HCEC 1CT (cell line): ENCODE results near the gene SYNE2.
A peak's percentile ranks its signal among the peaks of the same experiment; 100 is the strongest.
"Not testable (repeated sequence)": the region's sequence is repeated elsewhere in the genome, so short reads cannot be mapped to it uniquely, and the experiment has no call there.

Experiments used
- DNase-seq: peaks from one replicate; pipeline ENCODE4 v3.0.0-alpha.2; 2017

The SYNE2 gene

DNA sequence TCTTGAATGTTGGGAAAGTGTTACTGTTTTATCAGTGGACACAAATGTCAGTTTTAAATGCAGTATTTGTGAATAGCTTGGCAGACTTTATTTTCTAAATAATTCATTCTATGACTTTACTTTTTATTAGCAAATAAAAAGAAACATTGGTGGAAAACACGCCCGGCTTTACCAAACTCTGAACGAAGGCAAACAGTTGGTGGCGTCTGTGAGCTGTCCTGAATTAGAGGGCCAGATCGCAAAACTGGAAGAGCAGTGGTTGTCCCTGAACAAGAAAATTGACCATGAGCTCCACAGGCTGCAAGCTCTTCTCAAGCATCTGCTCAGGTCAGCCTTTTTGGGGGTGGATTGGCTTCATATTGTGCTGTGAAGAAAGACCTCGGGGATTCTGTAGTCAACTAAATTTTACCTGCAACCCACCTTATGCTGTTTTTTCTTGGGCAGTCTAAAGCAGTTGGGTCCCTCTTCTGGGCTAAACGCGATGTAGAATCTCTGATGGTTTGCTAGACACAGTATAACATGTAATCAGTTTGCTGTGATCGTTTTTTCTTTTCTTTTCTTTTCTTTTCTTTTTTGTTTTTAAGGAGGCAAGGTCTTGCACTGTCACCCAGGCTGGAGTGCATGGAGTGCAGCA lies 285.0 kb downstream of the SYNE2 start:
- peak; percentile 37 for DNase-seq

DNA sequence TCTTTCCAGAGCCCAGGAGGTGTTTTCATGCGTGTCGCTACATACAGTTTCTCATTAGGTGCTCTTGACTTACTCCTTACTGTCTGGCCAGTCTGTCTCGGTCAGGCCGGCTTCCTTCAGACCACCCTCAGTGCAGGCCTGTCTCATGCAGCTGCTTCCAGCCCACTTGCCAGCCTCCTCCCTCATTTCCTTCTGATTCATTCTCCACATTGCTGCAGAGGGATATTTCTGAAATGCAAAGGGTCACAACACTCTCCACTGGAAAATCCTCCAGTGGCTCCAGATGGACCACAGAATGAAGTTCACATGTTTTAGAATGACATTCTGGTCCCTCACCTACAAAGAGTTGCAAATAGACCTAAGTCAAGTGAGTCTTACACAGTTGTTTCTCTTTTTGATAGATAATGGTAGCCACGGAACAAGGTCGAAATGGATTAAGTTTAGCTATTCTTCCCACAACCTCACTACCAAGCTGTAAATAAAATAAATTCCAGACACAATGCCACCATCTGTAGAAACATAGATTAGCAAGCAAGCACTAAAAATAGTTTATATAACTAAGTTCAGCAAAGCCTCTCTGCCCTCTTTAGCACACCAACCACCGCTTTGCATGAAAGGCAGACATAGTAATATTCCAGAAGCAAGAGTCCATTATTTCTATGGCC lies 294.5 kb downstream of the SYNE2 start:
- no peak for DNase-seq

DNA sequence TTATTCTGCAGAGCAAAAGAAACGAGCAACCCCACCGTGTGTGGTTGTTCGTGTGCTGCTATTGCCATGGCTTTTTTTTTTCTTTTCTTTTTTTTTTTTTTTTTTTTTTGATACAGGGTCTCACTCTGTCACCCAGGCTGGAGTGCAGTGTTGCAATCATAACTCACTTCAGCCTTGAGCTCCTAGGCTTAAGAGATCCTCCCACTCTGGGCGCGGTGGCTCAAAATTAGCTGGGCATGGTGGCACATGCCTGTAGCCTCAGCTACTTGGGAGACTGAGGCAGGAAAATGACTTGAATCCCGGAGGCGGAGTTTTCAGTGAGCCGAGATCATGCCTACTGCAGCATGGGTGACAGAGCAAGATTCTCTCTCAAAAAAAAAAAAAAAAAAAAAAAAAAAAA lies 297.1 kb downstream of the SYNE2 start:
- DNase-seq = no peak

DNA sequence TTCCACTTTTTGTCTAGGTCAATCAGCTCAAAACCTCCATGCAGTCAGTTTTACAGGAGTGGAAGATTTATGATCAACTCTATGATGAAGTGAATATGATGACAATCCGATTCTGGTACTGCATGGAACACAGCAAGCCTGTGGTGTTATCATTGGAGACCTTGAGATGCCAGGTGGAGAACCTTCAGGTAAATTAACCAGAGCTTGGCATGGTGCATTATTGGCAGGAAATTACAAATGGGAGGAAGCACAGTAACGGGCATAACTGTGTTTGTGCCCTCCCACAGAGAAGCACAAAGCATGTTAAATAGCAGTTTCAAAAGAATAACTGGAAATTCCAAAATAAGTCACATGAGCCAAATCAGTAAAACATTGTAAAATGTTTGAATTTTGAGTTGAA lies 305.8 kb downstream of the SYNE2 start:
- no peak for DNase-seq

DNA sequence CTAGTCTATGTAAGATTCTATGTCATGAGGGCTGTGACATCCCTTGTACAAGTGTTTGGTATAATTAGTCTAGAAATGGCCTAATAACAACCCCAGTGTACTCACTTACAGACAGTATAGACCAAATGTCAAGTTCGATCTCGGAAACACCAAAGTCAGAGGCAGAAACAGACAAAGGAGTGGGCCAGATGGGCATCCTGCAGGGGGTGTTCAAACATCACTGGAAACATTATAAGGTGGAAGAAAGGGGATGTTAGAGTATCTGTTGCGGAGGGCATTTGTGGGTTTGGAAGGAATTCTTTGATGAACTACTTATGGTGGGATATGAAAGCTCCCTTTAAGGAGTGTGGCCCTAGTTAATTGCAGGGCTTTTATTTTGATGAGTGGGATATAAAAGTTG lies 306.8 kb downstream of the SYNE2 start:
- DNase-seq = no peak

DNA sequence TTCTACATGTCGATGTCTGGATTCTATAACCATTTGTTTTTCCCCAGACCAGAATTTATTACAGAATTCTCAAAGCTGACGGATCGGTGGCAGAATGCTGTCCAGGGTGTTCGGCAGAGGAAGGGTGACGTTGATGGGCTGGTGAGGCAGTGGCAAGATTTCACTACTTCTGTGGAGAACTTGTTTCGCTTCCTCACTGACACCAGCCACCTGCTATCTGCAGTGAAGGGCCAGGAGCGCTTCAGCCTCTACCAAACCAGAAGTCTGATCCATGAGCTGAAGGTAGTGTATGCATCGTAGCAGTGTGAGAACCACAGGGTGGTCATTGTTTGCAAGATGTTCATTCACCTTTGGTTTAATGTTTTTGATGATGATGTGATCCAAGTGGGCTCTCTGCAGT lies 317.4 kb downstream of the SYNE2 start:
- DNase-seq = no peak

DNA sequence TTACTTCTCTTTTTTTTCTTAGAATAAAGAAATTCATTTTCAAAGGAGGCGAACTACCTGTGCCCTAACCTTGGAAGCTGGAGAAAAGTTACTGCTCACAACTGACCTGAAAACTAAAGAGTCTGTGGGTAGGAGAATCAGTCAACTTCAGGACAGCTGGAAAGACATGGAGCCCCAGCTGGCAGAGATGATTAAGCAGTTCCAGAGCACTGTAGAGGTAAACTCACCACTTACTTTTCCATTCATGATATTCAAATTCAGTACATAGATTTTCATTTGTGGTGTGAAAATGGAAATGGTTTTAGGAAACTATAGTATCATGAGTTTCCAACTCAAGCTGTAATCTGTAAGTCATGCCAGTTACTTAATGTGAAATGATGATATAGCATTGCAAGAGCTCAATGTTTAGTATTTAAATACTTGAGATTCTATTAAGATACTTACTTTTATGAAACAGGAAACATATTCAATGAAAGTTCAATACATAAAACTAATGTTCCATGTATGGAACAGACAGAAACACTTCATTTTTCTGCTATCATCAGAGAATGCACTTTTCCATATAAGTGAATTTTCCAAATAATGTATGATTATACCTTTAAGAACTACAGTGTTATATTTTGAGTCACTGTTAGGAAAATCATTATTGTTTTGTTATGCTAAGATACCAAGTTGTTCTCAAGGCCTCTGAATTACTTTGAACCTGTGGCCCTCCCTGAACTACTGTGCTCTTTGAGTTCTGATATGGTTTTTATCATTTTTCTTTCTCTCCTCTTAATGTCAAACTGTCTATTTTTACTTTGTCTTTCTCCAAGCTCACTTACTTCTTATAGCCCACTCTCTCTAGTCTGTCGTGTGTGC lies 322.3 kb downstream of the SYNE2 start:
- DNase-seq = no peak

DNA sequence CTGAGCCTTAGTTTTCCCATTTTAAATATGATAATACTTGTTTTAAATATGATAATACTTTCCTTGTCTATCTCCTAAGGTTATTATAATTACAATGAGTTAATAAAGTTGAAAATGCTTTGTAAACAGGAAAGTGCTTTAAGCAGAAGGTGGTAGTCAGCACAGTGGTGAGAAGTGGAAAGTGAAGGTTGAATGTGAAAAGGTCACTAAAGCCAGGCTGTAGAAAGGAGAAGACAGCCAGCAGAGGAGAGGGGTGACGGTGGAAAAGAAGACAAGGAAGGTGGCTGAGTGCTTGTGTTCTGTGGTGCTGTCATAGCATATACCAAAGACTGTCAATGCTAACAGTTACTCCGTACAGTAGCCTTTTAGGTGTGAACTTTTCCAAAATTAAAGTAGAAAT lies 323.5 kb downstream of the SYNE2 start:
- no peak for DNase-seq

DNA sequence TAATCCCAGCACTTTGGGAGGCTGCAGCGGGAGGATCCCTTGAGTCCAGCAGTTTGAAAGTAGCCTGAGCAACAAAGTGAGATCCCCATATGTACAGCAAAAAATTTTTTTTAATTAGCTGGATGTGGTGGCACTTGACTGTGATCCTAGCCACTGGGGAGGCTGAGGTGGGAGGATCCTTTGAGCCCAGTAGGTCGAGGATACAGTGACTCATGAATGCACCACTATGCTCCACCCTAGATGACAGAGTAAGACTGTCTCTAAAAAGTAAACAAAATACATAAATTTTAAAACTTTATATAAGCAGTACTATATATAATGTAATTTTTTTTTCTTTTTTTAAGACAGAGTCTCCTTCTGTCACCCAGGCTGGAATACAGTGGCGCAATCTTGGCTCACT lies 326.0 kb downstream of the SYNE2 start:
- no peak for DNase-seq

DNA sequence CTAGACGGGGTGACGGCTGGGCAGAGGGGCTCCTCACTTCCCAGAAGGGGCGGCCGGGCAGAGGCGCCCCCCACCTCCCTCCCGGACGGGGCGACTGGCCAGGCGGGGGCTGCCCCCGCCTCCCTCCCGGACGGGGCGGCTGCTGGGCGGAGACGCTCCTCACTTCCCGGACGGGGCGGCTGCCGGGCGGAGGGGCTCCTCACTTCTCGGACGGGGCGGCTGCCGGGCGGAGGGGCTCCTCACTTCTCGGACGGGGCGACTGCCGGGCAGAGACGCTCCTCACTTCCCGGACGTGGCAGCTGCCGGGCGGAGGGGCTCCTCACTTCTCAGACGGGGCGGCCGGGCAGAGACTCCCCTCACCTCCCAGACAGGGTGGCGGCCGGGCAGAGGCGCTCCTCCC lies 330.1 kb downstream of the SYNE2 start:
- DNase-seq = not testable (repeated sequence)

DNA sequence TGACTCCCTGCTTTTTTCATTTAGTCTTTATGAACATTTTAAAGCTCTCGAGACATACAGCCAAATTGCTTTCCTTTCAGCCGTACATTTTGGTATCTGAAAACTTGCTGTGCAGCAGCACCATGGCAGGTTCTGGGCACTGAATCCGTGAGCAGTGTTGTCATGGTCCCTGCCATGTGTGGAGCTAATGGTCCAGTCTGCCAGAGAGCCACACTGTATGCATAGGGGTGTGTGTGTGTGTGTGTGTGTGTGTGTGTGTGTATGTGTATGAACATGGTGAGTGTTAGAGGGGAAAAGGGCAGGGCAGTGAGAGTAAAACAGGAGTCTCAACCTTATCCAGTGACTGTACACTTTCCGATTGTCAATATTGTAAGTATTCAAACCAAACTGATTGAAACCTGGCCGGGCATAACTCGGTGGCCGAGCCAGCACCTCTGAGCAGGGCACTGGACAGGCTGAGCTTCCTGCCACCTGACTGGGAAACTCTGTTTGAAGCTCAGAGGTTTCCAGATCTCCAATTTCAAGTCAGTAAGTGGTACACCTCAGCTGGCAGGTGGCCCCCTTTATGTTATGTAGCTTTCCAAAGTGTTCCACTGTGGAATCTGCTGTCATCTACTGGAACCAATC lies 331.4 kb downstream of the SYNE2 start:
- DNase-seq = no peak

DNA sequence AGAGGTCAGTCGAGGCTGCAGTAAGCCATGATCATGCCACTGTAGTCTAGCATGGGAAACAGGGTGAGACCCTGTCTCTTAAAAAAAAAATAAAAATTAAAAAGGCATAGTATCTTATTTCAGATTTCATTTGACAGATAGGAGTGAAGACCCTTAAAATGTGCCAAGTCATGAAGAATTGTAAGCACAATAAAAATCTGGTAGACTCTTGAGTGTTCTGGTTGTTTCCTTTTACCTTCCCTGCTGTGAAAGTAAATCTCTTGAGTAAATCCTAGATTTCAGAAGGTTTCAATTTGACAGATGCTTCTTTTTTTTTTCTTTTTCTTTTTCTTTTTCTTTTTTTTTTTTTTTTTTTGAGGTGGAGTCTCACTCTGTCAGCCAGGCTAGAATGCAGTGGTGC lies 332.4 kb downstream of the SYNE2 start:
- DNase-seq = no peak

DNA sequence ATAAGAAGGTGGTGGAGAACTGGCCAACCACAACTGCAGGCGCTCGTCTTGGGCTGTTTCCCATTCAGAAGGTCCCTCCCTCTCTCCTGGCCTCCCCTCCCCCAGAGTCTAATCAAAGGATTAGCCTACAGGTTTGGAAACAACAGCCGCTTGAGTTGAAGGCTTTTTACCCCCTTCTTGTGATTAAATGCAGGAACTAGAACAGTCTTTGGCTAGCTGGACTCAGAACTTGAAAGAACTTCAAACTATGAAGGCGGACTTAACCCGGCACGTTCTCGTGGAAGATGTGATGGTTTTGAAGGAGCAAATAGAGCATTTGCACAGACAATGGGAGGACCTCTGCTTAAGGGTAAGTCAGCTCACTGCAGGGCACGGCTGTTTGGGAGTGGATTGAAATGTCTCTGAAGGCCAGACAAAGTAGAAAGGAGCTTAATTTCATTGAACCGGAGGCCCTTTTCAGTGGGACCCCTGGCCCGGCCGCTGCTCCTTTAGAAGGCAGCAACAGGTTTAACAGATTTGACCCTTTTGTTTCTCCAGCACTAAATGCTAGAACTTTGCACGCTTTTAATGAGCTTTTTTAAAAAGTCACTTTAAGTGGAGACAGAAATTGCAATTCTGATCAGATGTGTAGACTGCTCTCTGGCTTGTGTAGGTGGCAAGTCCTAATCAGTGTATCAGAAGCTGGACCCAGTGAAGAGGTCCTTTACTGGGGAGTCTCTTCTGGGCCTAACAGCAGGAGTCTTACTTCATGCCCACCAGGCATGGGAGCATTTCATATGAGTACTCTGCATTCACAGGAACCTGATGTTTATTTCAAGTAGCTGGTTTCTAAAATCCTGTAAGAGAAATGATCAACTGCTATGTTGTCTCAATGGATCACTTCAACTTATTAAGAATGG lies 333.7 kb downstream of the SYNE2 start:
- no peak for DNase-seq

DNA sequence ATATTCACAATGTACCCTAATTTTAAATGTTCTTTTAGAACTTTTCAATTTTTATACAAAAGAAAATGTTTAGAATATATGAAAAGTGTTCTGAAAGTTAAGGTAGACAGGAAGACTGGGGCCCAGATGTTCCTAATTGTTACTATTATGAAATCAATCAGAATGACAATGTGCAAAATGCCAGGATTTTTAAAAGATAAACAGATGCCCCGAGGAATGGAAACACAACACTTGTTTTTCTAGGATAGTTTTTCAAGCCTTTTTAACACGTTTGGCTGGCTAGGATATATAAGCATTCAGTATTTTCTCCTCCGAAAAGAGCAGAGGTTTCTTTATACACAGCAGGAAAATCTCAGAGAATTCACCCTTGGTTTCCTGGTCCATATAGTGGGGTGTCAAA lies 334.5 kb downstream of the SYNE2 start:
- no peak for DNase-seq

DNA sequence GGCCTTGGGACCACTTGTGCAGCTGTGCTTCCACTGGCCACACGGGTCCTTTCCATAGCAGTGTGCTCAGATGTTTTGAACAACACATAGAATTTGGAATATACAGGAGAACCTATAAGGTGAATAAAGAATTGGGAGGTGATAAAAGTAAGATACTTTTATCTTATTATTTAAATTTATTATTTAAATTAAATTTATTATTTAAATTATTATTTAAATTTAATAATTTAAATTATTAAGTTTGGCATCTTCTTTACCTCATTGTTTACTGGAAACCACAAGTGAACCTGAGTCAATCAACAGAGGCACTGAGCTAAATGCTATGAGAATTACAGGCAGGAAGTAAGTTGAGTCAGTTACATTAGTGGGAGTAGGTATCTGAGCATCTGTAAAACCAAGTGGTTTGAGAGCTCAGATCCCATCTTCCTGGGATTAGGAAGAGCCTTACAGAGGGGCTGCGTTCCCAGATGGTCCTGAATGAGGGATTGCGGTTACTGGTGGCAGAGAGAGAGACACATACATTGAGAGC lies 338.2 kb downstream of the SYNE2 start:
- DNase-seq = no peak

DNA sequence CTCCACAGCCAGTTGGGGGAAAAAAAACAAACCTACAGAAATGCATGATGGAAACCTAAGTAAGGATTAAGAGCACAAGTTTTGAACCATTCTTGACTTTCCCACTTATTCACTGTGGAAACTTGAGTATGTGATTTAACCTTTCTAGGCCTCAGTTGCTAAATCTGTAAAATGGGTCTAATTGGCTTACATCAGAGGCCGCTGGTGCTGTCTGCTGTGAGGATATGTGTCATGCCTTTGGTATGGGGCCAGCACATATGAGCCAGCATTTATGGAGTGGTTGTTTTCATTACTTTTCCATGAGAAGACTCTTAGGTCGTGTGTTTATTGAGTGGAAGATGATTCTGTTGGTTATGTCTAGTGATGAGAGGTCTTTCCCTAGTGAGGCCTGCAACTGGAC lies 339.0 kb downstream of the SYNE2 start:
- peak; percentile 88 for DNase-seq

DNA sequence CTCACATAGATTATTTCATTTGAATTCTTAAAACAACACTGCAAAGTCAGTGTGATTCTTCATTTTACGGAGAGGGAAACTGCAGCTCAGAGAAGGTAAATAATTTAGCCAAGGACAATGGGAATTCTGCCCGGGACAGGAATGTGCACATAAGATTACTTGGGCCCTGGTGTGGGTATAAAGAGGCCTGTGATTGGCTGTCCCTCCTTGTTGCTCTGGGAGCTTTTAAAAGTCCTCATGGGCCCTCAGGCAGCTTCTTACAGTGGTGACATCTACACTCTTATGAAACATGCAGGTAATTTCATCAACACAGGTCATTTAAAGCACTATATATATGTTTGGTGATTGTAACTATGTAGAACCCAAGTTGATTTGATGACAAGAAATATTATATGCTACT lies 341.0 kb downstream of the SYNE2 start:
- no peak for DNase-seq

DNA sequence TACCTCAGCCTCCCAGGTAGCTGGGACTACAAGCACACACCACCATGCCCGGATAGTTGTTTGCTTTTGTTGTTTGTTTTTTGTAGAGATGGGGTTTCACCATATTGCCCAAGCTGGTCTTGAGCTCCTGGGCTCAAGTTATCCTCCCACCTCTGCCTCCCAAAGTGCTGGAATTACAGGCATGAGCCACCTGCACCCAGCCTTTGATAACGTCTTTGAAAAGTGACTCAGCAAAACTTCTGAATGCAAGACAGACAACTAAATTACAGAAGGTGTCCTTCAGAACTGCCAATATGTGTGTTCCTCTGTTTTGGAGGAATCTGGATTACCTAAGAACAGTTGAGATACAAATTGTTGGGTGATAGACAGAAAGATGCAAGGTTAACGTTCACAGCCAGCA lies 341.6 kb downstream of the SYNE2 start:
- no peak for DNase-seq

DNA sequence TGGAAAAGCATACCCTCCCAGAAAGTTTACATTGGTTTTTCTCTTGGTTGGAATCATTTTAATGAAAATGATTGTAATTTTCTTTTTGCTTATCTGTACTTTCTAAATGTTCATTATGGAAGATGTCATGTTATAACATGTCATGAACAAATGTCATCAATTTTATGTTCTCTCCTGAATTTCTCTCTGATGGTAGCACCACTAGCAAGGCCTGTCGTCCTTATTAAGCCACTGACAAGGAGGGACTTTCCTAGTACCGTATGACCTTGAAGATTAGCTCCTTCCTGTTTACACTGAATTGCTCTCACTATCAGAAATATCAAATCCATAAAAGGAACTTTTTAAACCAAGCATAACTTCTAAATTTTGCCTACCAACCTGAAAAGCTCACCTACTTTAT lies 342.4 kb downstream of the SYNE2 start:
- DNase-seq = no peak

DNA sequence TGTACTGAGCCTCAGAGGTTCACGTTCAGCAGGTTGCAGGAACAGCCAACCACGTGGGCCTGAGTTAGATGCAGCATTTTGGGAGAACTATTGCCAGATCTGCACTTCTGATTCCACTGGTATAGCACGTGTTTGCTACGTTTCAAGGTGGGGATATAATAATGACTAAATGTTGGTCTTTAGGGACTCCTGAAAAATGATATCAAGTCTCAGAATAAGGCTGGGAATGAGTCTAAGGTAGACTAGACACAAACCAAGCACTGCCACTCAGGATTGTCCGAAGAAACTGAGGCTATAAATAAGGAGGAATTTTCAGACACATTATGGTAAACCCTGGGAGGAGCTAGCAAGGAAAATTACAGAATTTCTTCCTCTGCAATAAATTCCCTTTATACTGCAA lies 343.3 kb downstream of the SYNE2 start:
- no peak for DNase-seq

DNA sequence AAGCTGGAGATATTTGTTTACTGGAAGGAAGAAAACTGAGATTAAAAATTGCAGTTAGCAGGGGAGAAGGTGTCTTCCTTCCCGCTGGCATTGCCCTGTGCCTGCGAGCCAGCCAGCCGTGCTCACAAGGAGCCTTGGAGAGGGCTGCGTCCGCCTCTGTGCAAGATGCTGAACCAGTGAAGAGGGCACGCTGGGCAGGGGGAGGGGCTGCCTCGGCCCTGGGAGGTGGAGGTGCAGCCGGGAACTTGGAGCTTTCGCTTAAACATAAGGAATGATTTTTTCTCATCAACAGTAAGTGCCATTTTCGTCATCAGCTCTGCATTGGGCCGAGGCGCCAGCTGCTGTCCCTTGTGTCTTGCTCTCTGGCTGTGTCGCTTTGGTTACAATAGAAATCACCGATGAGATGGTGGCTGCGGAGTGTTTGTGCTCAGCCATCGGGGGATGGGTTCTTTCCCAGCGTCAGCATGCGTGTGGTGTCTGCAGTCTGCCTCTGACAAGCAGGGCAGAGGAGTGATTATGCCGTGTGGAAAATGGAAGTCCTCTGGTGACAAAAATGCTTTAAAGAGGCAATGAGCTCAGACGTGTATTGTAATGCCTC lies 344.1 kb downstream of the SYNE2 start:
- DNase-seq = peak; percentile 22

DNA sequence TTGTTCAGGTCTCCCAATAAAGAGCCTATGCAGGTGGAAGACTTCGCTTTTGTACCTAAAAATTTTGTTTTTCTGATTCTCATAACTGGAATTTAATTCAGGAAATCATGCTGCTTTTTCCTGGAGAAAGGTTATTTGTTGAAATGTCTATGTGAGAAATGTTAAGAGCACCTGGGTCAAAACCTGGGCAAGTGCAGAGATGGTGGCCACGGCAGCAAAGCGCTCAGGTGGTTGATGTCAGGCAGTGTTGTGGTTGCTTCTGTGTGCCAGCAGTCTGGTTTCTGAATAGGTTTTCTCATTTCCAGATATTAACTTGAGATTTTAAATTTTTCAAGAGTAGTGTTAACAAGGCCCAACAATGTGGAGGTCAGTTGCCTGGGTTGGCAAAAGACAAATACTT lies 345.2 kb downstream of the SYNE2 start:
- DNase-seq = no peak
